GM23338 (cell line): ENCODE measurements around the gene RPL27. TPM values are rescaled to one million over a fixed set of nuclear protein-coding genes. Genes with fewer than 3 reads are reported as not detected.

Experiments used
- CREB1 ChIP-seq: fragments of 250-450 bp; sonication (Bioruptor Pico); IDR thresholded peaks from 2 replicates; pipeline ENCODE4 v1.5.0; 2020; ENCODE audit warnings: low read depth, mild to moderate bottlenecking, moderate library complexity
- EZH2 ChIP-seq: fragments of 200-600 bp; sonication (generic); IDR thresholded peaks from one replicate; pipeline ENCODE4 v1.8.0; 2017; ENCODE audit warnings: antibody characterized with exemption, mild to moderate bottlenecking, low read depth; ENCODE audit not compliant: unreplicated experiment
- EZH2phosphoT487 ChIP-seq: fragments of 200-600 bp; sonication (generic); IDR thresholded peaks from one replicate; pipeline ENCODE4 v1.8.1; 2018; ENCODE audit warnings: antibody characterized with exemption; ENCODE audit not compliant: unreplicated experiment
- JUNB ChIP-seq: IDR thresholded peaks from one replicate; pipeline ENCODE4 v1.6.1; 2016; ENCODE audit warnings: antibody characterized with exemption; ENCODE audit not compliant: unreplicated experiment
- NANOG ChIP-seq: IDR thresholded peaks from 2 replicates; pipeline ENCODE4 v1.6.1; 2016; ENCODE audit warnings: antibody characterized with exemption, borderline replicate concordance
- ZNF114 ChIP-seq: fragments of 250-450 bp; sonication (Bioruptor Pico); IDR thresholded peaks from 2 replicates; pipeline ENCODE4 v1.5.0; 2020; ENCODE audit warnings: mild to moderate bottlenecking, moderate library complexity
- ZNF331 ChIP-seq: fragments of 250-450 bp; sonication (Bioruptor Pico); IDR thresholded peaks from 2 replicates; pipeline ENCODE4 v1.5.0; 2020; ENCODE audit warnings: low read depth, mild to moderate bottlenecking, moderate library complexity
- polyA plus RNA-seq: library from polyadenylated mRNA; unstranded; fragments of >200 nt; fragmentation: Nextera tagmentation; extraction: Ambion mirVana; gene quantifications from 2 replicates; pipeline ENCODE4 v1.2.1, GENCODE V29; 2016
- total RNA-seq: library from RNA; depleted of rRNA; stranded (reverse); fragments of >200 nt; shearing (Covaris generic); gene quantifications from 2 replicates; pipeline ENCODE4 v1.2.3, GENCODE V29; 2014
- TF ChIP-seq, protein P1 (sequence below): fragments of 250-450 bp; sonication (Bioruptor Pico); IDR thresholded peaks from 2 replicates; pipeline ENCODE4 v1.5.0; 2020; ENCODE audit warnings: mild to moderate bottlenecking, moderate library complexity
- TF ChIP-seq, protein P2 (sequence below), 2 experiments: fragments of 200-600 bp in 1 of 2; sonication (generic) in 1 of 2; conservative IDR thresholded peaks; 2 replicates each; pipeline versions ENCODE4 v1.5.1 to v1.6.1; 2016 to 2017; ENCODE audit warnings: antibody characterized with exemption in 2 of 2, low read depth in 2 of 2, mild to moderate bottlenecking in 2 of 2, moderate library complexity in 1 of 2

Gene RPL27
- total and polyA plus RNA-seq, 2 experiments from 2014 or later: 1,784 to 2,722 TPM

DNA sequence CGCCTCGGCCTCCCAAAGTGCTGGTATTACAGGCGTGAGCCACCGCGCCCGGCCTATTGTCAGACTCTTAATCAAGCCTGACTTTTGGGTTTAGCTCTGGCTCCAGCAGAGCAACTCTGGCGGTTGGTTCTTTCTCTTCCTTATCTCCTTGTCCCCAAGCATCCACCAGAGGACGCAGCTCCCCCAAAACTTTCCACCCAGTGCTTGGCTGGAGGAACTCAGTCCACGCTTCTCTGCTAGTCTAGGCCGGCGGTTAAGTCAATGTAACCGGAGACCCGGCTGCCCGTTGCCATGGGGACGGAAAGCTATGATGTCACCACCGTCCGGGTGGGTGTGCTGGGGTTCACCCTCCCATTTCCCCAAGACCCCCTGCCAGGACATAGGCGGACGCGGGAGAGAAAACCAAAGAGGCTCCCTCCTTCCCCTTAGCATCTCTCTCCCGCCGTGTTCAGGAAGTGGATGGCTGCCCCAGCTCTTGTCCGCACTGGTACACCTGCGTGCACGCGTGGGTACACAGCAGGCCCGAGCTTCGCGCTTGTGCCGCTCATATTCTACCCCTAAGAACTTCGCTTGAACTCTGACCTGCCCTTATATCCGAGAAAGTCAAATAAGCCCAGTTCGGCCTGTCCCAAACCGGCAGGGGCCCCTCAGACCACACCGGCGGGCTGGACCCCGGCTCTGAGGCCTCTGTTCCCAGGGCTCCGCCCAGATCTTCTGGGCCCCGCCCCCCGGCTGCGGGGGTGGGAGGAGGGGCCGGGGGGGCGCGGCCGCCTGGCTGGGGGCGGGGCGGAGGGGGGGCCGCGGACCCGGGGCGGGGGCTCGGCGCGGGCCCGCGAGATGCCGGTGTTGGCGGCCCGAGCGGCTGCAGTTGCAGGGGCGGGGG lies 26.4 kb downstream of the RPL27 start, which contains the start of gene RND2 (continued):
- TF ChIP-seq, protein P1, sequence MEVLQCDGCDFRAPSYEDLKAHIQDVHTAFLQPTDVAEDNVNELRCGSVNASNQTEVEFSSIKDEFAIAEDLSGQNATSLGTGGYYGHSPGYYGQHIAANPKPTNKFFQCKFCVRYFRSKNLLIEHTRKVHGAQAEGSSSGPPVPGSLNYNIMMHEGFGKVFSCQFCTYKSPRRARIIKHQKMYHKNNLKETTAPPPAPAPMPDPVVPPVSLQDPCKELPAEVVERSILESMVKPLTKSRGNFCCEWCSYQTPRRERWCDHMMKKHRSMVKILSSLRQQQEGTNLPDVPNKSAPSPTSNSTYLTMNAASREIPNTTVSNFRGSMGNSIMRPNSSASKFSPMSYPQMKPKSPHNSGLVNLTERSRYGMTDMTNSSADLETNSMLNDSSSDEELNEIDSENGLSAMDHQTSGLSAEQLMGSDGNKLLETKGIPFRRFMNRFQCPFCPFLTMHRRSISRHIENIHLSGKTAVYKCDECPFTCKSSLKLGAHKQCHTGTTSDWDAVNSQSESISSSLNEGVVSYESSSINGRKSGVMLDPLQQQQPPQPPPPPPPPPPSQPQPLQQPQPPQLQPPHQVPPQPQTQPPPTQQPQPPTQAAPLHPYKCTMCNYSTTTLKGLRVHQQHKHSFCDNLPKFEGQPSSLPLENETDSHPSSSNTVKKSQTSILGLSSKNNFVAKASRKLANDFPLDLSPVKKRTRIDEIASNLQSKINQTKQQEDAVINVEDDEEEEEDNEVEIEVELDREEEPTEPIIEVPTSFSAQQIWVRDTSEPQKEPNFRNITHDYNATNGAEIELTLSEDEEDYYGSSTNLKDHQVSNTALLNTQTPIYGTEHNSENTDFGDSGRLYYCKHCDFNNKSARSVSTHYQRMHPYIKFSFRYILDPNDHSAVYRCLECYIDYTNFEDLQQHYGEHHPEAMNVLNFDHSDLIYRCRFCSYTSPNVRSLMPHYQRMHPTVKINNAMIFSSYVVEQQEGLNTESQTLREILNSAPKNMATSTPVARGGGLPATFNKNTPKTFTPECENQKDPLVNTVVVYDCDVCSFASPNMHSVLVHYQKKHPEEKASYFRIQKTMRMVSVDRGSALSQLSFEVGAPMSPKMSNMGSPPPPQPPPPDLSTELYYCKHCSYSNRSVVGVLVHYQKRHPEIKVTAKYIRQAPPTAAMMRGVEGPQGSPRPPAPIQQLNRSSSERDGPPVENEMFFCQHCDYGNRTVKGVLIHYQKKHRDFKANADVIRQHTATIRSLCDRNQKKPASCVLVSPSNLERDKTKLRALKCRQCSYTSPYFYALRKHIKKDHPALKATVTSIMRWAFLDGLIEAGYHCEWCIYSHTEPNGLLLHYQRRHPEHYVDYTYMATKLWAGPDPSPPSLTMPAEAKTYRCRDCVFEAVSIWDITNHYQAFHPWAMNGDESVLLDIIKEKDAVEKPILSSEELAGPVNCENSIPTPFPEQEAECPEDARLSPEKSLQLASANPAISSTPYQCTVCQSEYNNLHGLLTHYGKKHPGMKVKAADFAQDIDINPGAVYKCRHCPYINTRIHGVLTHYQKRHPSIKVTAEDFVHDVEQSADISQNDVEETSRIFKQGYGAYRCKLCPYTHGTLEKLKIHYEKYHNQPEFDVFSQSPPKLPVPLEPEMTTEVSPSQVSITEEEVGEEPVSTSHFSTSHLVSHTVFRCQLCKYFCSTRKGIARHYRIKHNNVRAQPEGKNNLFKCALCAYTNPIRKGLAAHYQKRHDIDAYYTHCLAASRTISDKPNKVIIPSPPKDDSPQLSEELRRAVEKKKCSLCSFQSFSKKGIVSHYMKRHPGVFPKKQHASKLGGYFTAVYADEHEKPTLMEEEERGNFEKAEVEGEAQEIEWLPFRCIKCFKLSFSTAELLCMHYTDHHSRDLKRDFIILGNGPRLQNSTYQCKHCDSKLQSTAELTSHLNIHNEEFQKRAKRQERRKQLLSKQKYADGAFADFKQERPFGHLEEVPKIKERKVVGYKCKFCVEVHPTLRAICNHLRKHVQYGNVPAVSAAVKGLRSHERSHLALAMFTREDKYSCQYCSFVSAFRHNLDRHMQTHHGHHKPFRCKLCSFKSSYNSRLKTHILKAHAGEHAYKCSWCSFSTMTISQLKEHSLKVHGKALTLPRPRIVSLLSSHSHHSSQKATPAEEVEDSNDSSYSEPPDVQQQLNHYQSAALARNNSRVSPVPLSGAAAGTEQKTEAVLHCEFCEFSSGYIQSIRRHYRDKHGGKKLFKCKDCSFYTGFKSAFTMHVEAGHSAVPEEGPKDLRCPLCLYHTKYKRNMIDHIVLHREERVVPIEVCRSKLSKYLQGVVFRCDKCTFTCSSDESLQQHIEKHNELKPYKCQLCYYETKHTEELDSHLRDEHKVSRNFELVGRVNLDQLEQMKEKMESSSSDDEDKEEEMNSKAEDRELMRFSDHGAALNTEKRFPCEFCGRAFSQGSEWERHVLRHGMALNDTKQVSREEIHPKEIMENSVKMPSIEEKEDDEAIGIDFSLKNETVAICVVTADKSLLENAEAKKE (CRISPR knock-in tag): no peak
- TF ChIP-seq EZH2phosphoT487 (no peak), ZNF114 (CRISPR knock-in tag) (no peak), CREB1 (CRISPR knock-in tag) (peak; percentile 77), EZH2 (no peak), ZNF331 (CRISPR knock-in tag) (no peak), NANOG (no peak), JUNB (no peak)
- TF ChIP-seq, protein P2, sequence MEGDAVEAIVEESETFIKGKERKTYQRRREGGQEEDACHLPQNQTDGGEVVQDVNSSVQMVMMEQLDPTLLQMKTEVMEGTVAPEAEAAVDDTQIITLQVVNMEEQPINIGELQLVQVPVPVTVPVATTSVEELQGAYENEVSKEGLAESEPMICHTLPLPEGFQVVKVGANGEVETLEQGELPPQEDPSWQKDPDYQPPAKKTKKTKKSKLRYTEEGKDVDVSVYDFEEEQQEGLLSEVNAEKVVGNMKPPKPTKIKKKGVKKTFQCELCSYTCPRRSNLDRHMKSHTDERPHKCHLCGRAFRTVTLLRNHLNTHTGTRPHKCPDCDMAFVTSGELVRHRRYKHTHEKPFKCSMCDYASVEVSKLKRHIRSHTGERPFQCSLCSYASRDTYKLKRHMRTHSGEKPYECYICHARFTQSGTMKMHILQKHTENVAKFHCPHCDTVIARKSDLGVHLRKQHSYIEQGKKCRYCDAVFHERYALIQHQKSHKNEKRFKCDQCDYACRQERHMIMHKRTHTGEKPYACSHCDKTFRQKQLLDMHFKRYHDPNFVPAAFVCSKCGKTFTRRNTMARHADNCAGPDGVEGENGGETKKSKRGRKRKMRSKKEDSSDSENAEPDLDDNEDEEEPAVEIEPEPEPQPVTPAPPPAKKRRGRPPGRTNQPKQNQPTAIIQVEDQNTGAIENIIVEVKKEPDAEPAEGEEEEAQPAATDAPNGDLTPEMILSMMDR (conservative IDR thresholded peaks at IDR 0.05; ENCODE audit: low read depth in 2 of 2): peak; percentile 71 to 92
